Suprapubic skin (tissue), 3 donors: ENCODE measurements around the gene PTPRN2.

ENCODE experiments used
- EP300 ChIP-seq: sonication (generic); formaldehyde crosslinking; IDR thresholded peaks from one replicate; pipeline ENCODE4 v1.6.1; 2017; ENCODE audit warnings: antibody characterized with exemption
- POLR2A ChIP-seq, 2 donors: fragments of 450-650 bp; IDR thresholded peaks; one replicate each; pipeline ENCODE4 v1.6.1; 2017; ENCODE audit warnings: antibody characterized with exemption in 2 of 2, mild to moderate bottlenecking in 2 of 2, moderate library complexity in 2 of 2
- TF ChIP-seq, protein P1 (sequence below), 2 donors: fragments of 200-600 bp in 1 of 2; fragments of 450-650 bp in 1 of 2; sonication (generic) in 1 of 2; IDR thresholded peaks; one replicate each; pipeline ENCODE4 v1.5.1; 2016 to 2019; ENCODE audit warnings: antibody characterized with exemption in 2 of 2, mild to moderate bottlenecking in 1 of 2, moderate library complexity in 1 of 2

DNA sequence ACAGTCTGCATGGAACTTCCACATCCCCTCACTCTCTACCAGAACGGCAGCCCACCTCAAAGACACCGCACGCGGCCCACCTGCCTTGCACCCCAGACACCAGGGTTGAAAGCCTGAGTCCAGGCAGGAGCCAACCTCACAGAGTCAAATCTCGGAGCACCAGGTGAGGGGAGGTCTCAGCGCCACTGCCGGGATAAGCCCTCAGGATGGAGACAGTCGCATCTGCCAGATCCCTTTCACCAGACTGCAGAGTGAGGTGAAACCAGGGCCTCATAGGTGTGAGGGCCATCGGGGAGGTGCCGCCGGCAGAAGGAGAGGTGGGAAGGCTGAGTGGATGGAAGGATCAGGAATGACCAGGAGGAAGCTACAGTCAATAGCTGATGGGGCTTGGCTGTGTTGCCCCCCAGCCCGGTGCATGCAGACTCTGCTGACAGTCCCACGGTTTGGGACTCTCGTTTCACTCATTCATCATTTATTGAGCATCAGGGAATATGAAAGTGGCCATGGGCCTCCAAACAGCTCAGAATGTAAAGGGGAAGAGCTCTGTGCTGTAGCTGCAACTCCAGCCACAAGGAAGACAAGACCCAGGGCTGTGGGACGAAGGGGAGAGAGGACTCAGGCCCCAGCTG lies 315.0 kb downstream of the PTPRN2 start:
- TF ChIP-seq, protein P1, sequence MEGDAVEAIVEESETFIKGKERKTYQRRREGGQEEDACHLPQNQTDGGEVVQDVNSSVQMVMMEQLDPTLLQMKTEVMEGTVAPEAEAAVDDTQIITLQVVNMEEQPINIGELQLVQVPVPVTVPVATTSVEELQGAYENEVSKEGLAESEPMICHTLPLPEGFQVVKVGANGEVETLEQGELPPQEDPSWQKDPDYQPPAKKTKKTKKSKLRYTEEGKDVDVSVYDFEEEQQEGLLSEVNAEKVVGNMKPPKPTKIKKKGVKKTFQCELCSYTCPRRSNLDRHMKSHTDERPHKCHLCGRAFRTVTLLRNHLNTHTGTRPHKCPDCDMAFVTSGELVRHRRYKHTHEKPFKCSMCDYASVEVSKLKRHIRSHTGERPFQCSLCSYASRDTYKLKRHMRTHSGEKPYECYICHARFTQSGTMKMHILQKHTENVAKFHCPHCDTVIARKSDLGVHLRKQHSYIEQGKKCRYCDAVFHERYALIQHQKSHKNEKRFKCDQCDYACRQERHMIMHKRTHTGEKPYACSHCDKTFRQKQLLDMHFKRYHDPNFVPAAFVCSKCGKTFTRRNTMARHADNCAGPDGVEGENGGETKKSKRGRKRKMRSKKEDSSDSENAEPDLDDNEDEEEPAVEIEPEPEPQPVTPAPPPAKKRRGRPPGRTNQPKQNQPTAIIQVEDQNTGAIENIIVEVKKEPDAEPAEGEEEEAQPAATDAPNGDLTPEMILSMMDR (IDR thresholded peaks at IDR 0.05) = no peak
- no peak for TF ChIP-seq EP300
- no peak for TF ChIP-seq POLR2A (IDR thresholded peaks at IDR 0.05)
